HFF-Myc (cell line): ENCODE measurements around the gene EPDR1.

Experiments used
- DNase-seq: peaks from one replicate; pipeline ENCODE4 v3.0.0-alpha.2; 2011; ENCODE audit warnings: low read depth; ENCODE audit errors: extremely low read depth
- H3K4me3 ChIP-seq: replicated peaks from 2 replicates; pipeline ENCODE4 v1.5.1; 2011; ENCODE audit warnings: low read depth, mild to moderate bottlenecking, control low read depth, low read length
- CTCF ChIP-seq: IDR thresholded peaks from 2 replicates; pipeline ENCODE4 v1.5.1; 2012; ENCODE audit warnings: mild to moderate bottlenecking, low read depth, low read length, control low read depth; ENCODE audit errors: missing control alignments

Gene EPDR1

DNA sequence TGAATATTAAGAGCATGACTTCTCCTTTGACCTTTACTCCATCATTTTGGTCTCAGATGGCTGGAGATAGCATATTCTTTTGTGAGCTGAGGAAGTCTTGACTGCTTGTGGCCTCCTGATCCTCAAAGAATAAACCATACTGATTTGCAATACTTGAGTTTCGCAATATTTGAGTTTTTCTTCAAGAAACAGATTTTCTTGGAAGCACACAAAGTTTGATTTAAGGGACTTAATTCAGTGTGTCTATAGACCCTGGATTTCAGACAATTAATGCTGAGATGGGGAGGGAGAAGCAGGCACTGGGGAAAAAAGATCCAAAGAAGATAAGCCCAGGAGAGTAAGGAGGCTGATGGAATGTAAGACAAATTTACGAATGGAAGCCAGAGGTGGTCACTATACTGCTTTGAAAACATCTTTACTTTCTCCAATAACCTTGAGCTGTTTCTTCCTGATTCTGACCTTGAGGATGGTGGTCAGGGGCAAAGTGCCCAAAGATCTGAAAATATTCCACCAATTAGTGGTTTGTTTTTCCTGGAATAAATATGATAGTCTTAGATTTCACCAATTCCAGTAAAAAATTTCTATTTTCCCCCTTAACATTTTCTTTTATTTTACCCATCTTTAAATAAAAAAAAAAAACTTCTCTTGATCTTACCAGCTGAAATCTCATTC is 7.5 kb downstream of the EPDR1 start:
- no peak overlapping the region for H3K4me3 ChIP-seq
- no peak for DNase-seq
- no peak for TF ChIP-seq CTCF

- no peak for DNase-seq
- H3K4me3 ChIP-seq, result no peak overlapping the region
- no peak for TF ChIP-seq CTCF
Measured at GRCh38 chr7:37928878-37929277, 8.4 kb downstream of the EPDR1 start.

DNA sequence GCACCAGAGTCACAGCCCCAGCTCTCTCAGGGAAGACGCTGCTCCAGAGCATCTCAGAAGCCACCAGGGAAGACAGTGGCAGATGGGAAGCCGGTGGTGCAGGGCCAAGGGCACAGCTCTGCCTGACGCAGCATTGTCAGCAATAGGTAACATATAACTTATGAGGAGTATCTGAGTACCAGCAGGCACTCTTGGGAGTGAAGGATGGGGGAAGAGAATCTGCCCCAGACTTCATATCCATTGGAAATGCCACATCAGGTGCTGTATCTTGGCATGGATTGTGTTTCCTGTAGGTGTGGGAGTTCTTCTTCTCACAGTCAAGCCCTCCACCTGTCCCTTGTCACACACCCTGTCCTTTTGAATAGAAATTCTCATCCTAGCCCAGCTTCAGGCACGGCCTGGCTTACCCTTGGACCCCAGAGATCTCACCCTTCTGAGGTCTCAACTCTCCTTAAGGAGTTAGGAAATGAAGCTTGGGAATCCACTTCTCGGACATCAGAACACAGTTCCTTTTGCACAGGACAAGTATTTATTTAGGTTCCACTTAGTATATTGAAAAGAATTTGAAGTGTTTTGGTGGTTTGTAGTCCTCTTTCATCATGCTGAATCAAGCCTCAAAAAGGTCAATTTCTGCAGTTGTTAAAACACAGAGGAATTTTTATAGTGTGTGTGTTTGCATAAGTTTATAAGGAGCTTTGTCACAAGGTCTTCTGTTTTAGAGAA is 9.9 kb downstream of the EPDR1 start:
- no peak for DNase-seq
- no peak overlapping the region for H3K4me3 ChIP-seq
- no peak for TF ChIP-seq CTCF

GRCh38 chr7:37932543-37932942 is 12.1 kb downstream of the EPDR1 start:
- DNase-seq, result no peak
- H3K4me3 ChIP-seq, result no peak overlapping the region
- no peak for TF ChIP-seq CTCF

GRCh38 chr7:37933018-37933566 is 12.7 kb downstream of the EPDR1 start:
- no peak for DNase-seq
- no peak for TF ChIP-seq CTCF
- no peak overlapping the region for H3K4me3 ChIP-seq

DNA sequence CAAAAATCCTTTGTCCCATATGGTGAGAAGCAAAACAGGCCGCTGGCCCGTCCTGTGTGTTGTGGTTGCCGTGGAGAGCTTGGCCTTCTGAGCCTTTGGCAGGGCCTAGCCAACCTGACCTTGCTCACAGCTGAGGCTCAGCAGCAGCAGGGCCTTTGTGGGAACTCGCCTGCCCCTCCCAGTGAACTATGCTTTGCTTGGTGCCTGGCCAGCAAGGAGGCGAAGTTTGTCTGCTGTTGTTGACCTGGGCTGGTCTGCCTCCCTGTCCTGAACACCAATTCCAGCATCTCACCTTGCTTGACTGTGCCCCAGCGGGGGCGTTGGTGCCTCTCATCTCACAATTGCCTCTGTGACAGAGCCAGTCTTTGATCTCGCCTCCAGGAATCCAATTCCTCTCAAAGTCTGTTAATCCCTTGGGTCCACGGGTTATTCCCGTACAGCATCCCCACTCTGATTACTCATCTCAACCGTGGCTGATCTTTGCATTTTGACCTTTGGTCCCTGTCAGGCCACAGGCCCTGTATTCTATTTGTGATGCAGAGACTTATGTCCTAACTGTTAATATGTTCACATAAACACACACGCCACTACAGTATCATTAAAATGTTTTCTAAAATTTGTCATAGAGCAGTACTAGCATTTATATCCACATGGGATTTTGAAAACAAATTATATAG is 22.6 kb downstream of the EPDR1 start:
- H3K4me3 ChIP-seq, result no peak overlapping the region
- no peak for DNase-seq
- no peak for TF ChIP-seq CTCF
